Ishikawa (cell line): ENCODE data around the gene ARHGEF19.

ENCODE experiments used
- CEBPB ChIP-seq: IDR thresholded peaks from 2 replicates; pipeline ENCODE4 v1.6.1; 2012
- EP300 ChIP-seq: IDR thresholded peaks from 2 replicates; pipeline ENCODE4 v1.6.1; 2012; ENCODE audit warnings: borderline replicate concordance
- NFIC ChIP-seq: IDR thresholded peaks from 2 replicates; pipeline ENCODE4 v1.6.1; 2012
- RAD21 ChIP-seq: IDR thresholded peaks from 2 replicates; pipeline ENCODE4 v1.6.1; 2012; ENCODE audit warnings: low read depth
- TAF1 ChIP-seq: IDR thresholded peaks from 2 replicates; pipeline ENCODE4 v1.6.1; 2012; ENCODE audit warnings: low read depth, mild to moderate bottlenecking
- TEAD4 ChIP-seq: IDR thresholded peaks from 2 replicates; pipeline ENCODE4 v1.6.1; 2012
- YY1 ChIP-seq: IDR thresholded peaks from 2 replicates; pipeline ENCODE4 v1.6.1; 2012; ENCODE audit warnings: low read depth
- ZBTB7A ChIP-seq: IDR thresholded peaks from 2 replicates; pipeline ENCODE4 v1.6.1; 2012; ENCODE audit warnings: low read depth
- TF ChIP-seq, protein P1 (sequence below): IDR thresholded peaks from 2 replicates; pipeline ENCODE4 v1.6.1; 2012

DNA sequence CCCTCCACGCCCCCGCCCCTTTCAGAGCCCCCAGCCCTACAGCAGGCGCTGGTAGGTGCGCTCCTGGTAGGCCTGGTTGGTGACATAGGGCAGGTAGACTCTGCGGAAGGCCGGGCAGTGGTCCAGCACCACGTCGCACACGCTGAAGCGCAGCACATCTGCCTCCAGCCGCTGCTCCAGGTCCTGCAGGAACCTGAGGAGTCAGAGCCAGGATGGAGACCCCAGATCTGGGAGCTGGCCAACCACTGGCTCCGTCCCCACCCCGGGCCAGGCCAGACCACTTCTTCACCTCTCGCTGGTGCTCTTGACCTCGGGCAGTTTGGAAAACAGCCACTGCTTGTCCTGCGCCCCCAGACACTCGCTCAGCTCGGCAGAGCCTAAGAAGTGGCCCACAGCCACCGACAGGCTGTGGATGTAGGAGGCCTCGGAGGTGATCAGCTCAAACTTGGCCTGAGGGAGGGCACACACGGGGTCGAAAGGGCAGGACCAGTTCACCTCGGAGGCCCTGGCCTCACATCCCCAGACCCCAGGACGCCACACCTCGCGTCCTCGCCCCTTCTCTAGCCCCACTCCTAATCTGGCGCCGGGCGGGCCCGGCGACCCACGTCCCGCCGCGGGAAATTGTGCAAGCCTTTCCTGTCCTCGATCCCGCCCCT, 6.4 kb downstream of the ARHGEF19 start:
- TF ChIP-seq CEBPB (peak; percentile 79), YY1 (no peak), ZBTB7A (no peak), EP300 (no peak), TEAD4 (no peak), TAF1 (peak; percentile 11; the same call in 1 of the 2 replicates), NFIC (no peak), RAD21 (no peak)
- TF ChIP-seq, protein P1, sequence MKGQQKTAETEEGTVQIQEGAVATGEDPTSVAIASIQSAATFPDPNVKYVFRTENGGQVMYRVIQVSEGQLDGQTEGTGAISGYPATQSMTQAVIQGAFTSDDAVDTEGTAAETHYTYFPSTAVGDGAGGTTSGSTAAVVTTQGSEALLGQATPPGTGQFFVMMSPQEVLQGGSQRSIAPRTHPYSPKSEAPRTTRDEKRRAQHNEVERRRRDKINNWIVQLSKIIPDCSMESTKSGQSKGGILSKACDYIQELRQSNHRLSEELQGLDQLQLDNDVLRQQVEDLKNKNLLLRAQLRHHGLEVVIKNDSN = no peak
